HTR-8/SVneo (cell line): Measurements from ENCODE around the gene PCK2.
A peak's percentile ranks its signal among the peaks of the same experiment; 100 is the strongest.

Source experiments
- DNase-seq: peaks from one replicate; pipeline ENCODE4 v3.0.0; 2011; ENCODE audit warnings: low spot score, mixed read lengths; ENCODE audit not compliant: insufficient read length
- FAIRE-seq: peaks from 2 replicates; lab custom pipeline; 2011; peaks lifted over from hg19 to GRCh38; lab: Jason Lieb, UNC

PCK2 gene

DNA sequence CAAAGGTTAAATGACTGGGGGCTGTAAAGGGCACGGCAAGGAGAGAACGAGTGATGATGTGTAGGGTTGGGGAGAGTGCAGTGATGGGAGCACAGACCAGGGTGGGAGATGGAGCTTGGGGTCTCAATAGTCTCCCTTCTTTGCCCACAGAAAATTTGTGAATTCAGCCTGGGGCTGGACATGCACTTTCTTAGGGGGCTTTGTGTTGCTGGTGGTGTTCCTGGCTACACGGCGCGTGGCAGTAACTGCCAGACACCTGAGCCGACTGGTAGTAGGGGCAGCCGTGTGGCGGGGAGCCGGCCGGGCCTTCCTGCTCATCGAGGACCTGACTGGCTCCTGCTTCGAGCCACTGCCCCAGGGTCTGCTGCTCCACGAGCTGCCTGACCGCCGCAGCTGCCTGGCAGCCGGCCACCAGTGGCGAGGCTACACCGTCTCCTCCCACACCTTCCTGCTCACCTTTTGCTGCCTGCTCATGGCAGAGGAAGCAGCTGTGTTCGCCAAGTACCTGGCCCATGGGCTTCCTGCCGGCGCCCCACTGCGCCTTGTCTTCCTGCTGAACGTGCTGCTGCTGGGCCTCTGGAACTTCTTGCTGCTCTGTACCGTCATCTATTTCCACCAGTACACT is 38.1 kb downstream of the PCK2 start:
- FAIRE-seq: no peak
- DNase-seq: no peak

GRCh38 chr14:24132976-24133375 is 38.9 kb downstream of the PCK2 start:
- DNase-seq (no peak), FAIRE-seq (no peak)

DNA sequence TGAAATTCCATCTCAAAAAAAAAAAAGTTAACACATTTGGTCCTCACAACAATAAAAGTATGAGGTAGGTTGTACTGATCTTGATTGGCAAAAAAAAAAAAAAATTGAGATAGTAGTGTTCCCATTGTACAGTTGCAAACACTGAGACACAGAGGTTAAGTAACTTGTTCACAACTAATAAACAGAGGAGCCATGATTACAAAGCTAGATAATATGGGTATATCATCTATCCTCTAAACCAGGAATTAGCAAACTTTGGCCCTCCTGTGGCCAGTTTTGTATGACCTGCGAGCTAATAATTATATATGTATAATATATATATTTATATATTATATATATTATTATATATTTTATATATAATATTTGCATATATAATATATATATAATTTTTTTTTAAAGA is 39.6 kb downstream of the PCK2 start:
- DNase-seq (no peak), FAIRE-seq (no peak)

DNA sequence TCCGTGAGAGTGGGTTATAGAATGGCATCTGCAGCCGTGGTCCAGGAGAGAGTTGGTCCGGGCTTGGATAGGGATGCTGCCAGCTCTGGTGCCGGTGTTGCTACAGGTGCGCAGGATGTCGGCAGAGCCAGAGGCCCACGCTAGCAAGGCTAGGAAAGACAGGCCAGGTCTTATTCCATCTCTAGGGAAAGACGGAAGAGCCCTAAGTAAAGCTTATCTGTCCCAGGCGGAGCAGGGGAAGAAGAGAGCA is 41.4 kb downstream of the PCK2 start:
- DNase-seq (no peak), FAIRE-seq (no peak)

DNA sequence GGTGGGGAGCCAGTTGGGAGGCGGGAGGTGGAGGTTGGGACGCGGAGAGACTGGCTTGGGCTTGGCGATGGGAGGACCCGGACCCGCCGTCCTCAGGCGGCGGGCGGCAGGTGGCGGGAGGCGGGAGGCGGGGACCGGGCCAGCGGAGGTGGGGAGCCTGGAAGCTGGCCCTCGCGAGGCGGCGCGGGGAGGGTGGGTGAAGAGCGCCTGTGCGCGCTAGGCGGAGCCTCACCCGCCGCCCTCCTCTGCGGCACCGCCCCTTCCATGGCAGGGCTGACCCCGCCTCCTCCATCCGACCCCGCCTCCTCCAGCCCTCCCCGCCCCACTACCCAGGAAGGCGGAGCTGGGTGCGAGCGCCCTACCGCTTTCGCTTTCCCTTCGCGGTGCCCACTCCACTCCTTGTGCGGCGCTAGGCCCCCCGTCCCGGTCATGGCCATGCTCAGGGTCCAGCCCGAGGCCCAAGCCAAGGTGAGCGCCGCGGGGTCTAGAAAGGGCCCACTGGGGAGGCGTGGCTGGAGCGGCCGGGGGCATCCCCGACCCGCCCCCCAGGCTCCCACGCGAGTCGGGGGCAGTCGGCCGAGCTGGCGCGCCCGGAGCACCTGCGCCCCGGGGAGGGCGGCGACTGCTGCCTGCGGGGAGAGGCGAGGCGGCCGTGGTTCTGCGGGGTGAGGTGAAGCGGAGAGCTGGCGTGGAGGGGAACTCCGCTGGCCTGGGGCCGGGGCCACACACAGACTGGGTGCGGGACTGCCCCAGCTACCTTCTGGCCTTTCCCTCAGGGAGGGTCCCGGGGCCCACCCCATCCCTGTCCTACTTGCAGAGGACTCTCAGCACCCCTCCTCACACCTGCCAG is 41.9 kb downstream of the PCK2 start, which contains the start of gene PSME1:
TSS of gene PSME1 (plus strand) at position 361 of the 850 bp plus-strand sequence. CDS start at position 430, 69 bp downstream.
- peak; percentile 65 for DNase-seq
- FAIRE-seq: no peak

DNA sequence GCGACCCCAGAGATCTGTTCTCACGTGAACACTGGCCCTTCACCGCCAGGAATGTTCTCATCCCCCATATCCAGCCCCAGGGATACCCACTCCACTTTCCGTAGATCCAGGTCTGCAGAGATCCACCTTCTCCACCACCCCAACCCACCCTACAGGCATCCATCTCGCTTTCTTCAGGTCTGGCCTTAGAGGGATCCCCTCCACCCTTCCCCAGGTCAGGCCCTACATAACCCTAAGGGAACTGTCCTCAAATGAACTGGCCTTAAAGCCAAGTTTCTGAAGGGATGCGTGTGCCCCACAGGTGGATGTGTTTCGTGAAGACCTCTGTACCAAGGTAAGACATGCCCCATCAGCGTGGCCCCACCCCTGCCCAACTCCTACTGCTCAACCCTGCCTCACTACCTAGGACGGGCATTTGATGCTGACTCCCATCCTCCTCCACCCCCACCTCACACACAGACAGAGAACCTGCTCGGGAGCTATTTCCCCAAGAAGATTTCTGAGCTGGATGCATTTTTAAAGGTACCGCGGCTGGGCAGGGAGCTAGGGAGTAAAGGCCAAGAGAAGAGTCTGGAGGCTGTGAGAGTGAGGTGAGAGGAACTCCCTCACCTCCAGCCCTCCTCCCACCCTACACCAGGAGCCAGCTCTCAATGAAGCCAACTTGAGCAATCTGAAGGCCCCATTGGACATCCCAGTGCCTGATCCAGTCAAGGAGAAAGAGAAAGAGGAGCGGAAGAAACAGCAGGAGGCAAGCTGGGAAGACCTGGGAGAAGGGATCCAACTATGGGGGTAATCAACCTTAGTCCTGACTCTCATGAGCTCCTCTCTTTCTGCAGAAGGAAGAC is 42.8 kb downstream of the PCK2 start:
- DNase-seq (no peak), FAIRE-seq (no peak)

GRCh38 chr14:24137529-24138395 is 43.7 kb downstream of the PCK2 start:
- DNase-seq (no peak), FAIRE-seq (no peak)

DNA sequence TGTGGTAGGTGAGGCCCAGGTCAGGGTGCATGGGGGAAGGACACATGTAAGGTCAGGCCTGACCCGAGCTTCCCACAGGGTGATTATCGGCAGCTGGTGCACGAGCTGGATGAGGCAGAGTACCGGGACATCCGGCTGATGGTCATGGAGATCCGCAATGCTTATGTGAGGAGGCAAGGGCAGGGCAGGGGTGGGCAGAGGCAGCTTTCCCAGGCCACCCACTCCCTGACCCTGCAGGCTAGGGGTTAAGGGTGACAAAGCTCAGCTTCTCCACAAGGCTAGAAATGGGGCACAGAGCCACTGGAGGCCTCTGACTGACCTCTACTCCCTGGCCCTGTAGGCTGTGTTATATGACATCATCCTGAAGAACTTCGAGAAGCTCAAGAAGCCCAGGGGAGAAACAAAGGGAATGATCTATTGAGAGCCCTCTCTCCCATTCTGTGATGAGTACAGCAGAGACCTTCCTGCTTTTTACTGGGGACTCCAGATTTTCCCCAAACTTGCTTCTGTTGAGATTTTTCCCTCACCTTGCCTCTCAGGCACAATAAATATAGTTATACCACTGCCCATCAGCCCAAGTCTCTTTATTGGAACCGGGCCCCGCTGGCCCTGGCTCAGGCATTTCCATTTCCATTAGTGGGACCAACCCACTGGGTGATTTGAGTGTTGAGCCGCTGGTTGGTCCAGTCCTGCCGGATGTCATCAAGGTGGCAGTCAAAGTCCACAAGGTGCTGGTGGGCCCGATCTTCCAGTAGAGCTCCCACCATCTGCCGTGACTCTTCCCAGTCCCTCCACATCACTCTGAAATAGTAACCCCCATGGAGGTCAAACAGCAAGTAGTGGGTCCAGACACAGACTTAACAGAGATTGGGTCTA is 44.5 kb downstream of the PCK2 start:
- no peak for DNase-seq
- FAIRE-seq: no peak

- FAIRE-seq (no peak), DNase-seq (no peak)
These were observed 45.3 kb downstream of the PCK2 start for GRCh38 chr14:24139272-24139934.

GRCh38 chr14:24141097-24141880 is 47.2 kb downstream of the PCK2 start, which contains the start of gene EMC9:
Gene EMC9 (minus strand): TSS chr14:24141591. CDS start chr14:24141304, 287 bp downstream.
- no peak for FAIRE-seq
- DNase-seq: peak; percentile 92

DNA sequence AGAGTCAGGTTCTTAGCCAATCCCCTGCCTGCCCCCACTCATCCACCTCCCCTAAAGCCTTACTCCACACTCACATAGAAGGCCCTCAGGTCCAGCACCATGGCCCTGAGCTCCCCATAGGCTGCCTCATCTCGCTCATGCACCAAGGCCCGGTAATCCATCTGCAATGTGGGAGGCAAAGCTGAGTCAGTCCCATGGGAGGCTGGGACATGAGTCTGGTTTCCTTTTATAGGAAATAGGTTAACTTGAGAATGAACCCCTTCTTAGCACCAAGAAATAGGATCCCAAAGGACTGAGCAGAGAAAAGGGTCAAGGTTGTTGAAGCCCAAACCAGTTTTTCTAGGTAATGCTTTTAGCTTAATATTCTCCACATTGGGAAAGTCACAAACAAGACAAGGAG is 49.4 kb downstream of the PCK2 start:
- DNase-seq (no peak), FAIRE-seq (no peak)

- DNase-seq: no peak
- no peak for FAIRE-seq
These were observed 50.3 kb downstream of the PCK2 start for GRCh38 chr14:24144451-24144850.

DNA sequence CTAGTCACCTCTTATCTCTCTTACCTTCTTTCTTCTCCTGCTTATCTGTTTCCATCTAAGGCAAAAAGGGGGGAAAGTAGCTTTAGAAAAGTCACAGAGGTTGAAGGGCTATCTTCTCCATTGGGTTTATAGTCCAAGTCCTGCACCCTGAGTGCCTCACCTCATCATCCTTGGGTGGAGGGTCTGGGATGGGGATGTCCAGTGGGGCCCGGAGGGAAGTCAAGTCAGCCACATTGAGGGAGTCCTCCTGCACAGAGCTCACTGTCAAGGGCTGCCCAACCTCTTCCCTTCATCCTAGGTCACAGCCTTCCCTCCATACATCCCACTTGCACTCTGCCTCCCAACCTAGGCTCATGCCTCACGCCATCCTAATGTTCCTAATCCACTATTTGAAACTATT is 51.1 kb downstream of the PCK2 start:
- DNase-seq: no peak
- FAIRE-seq: no peak

DNA sequence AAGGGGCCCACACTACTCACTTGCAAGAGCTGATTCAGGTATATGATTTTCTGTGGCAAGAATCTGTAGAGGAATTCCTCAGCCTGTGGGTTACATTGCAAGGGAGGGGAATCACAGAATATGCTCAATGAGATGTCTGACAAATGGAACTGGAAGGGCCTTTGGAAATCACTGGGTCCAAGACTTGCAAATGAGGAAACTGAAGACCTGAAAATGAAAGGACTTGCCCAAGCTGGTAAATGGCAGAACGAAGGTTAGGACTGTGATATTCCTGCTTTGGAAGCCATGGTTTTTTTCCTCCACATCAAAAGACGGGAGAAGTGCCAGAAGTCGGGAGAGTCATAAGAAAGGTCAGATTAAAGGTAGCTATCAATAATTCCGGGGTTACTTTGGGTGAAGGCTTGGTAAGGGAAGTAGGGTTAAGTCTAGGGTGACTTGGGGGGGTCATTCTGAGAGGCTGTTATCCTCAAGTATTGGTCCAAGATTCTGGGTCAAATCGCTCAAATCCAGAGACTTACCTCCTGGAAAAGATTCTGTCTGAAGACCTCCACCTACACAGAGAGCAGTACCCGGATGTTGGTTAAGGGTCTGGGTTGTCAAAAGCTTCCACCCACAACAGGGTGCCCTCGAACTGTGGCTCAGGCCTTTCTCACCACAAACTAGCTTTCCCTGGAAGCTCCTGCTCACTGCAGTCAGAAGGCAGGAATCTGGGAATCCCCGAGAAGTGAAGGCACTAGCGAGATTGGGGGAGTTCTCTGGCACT is 51.8 kb downstream of the PCK2 start:
- no peak for FAIRE-seq
- no peak for DNase-seq

- no peak for FAIRE-seq
- DNase-seq: peak; percentile 93
These were observed 52.4 kb downstream of the PCK2 start, which contains the start of gene PSME2 for GRCh38 chr14:24146453-24146977. Gene PSME2 (minus strand): TSS chr14:24146610. CDS start chr14:24146581, 29 bp downstream.

DNA sequence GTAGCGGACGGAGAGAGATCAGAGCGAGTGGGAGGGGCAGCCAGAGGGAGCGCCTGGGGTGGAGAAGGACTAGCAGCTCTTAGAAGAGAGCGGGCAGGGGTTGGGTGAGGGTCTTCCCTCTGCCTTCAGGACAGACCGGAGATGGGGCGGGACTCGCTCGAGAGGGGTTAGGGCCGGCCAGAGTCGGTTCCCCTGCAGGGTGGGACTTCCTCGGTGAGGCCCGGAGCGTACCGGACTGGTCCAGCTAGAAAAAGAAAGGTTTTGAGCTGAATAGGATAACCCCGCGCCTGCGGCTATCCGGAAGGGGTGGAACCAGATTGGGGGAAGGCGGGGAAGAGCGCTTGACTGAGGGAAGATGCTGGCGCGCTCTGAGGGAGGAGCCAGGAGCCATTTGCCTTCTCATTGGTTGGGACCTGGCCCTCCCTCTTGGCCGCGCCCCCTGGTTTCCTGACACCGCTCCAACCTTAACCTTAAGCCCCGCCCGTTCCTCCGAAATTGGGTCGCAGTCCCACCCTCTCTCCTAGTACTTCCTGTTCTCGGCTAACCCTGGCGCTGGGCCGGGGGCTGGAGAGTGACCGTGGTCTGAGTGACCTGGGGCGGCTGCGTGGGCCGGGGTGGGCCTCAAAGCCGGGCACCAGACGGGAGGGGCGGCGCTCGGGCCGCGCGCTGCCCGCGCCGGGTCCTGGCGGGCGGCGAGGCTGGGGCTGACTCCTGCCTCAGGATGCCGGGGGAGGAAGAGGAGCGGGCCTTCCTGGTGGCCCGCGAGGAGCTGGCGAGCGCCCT is 53.1 kb downstream of the PCK2 start, which contains the start of gene RNF31:
TSS of gene RNF31 (plus strand) at position 521 of the 783 bp plus-strand sequence. CDS start at position 722, 201 bp downstream.
- FAIRE-seq: peak; percentile 26
- DNase-seq: peak; percentile 82
